B cell (primary cell): ENCODE results near the gene CACNA2D2. TPM values are rescaled to one million over a fixed set of nuclear protein-coding genes. Genes with fewer than 3 reads are reported as not detected.

ENCODE experiments used
- ATAC-seq: fragments of 200-7000 bp; cut with Tn5 transposase; one replicate; pipeline ENCODE4 v1.10.0; 2021; ENCODE audit warnings: low read depth, mild to moderate bottlenecking, moderate number of reproducible peaks, moderate library complexity
- CTCF ChIA-PET: fragments of 350-600 bp; sonication (Branson Sonifier 250); formaldehyde crosslinking; loops from one replicate; lab custom pipeline; 2021; ENCODE audit warnings: antibody characterized with exemption, inconsistent platforms; lab: Charles Lee
- POLR2A ChIA-PET: fragments of 350-600 bp; sonication (Branson Sonifier 250); formaldehyde crosslinking; loops from one replicate; lab custom pipeline; 2021; ENCODE audit warnings: antibody characterized with exemption; lab: Charles Lee
- DNase-seq: peaks from one replicate; pipeline ENCODE4 v3.0.0; 2013
- H2AFZ ChIP-seq: 2 replicates; pipeline ENCODE4 v1.6.1; 2012; ENCODE audit warnings: mild to moderate bottlenecking, low read depth, low read length; ENCODE audit not compliant: insufficient read depth, poor library complexity, severe bottlenecking
- H3K27ac ChIP-seq, 2 donors: 1 replicate in 1 of 2; 2 replicates in 1 of 2; pipeline ENCODE4 v1.5.1; 2012 to 2013; ENCODE audit warnings: low read length in 2 of 2, mild to moderate bottlenecking in 2 of 2, moderate library complexity in 1 of 2
- H3K27me3 ChIP-seq, 4 experiments: fragments of 200-600 bp in 1 of 4; sonication (generic) in 1 of 4; replicated peaks in 1 of 4; 1 replicate in 2 of 4; 2 replicates in 2 of 4; pipeline versions ENCODE4 v1.6.1 to v1.7.0; 2013 to 2016; ENCODE audit warnings: low read length in 3 of 4, mild to moderate bottlenecking in 2 of 4, mixed read lengths in 1 of 4, moderate library complexity in 1 of 4; ENCODE audit not compliant: insufficient read depth in 4 of 4, control insufficient read depth in 3 of 4; ENCODE audit errors: control extremely low read depth in 1 of 4
- H3K36me3 ChIP-seq, 2 experiments: replicated peaks in 1 of 2; 1 replicate in 1 of 2; 2 replicates in 1 of 2; pipeline versions ENCODE4 v1.6.1 to v1.7.1; 2013; ENCODE audit warnings: low read length in 1 of 2; ENCODE audit not compliant: insufficient read depth in 2 of 2, control insufficient read depth in 1 of 2; ENCODE audit errors: control extremely low read depth in 1 of 2, extremely low read depth in 1 of 2
- H3K4me1 ChIP-seq, 2 donors: fragments of 200-600 bp in 1 of 2; sonication (generic) in 1 of 2; 1 replicate in 1 of 2; 2 replicates in 1 of 2; pipeline versions ENCODE4 v1.5.1 to v1.6.1; 2013 to 2017; ENCODE audit warnings: low read length in 2 of 2; ENCODE audit not compliant: control insufficient read depth in 2 of 2, insufficient read depth in 2 of 2
- H3K4me2 ChIP-seq: replicated peaks from 2 replicates; pipeline ENCODE3; 2012; ENCODE audit warnings: mild to moderate bottlenecking, low read depth, low read length; ENCODE audit not compliant: poor library complexity, severe bottlenecking
- H3K4me3 ChIP-seq, 5 experiments: fragments of 200-600 bp in 1 of 5; sonication (generic) in 1 of 5; 1 replicate in 3 of 5; 2 replicates in 2 of 5; pipeline versions ENCODE4 v1.5.1 to v1.7.0; 2011 to 2016; ENCODE audit warnings: low read length in 4 of 5, mild to moderate bottlenecking in 4 of 5, low read depth in 2 of 5, control low read depth in 1 of 5, moderate library complexity in 1 of 5; ENCODE audit not compliant: insufficient read depth in 1 of 5; ENCODE audit errors: control extremely low read depth in 1 of 5, extremely low read depth in 1 of 5
- H3K79me2 ChIP-seq: fragments of 200-600 bp; sonication (generic); one replicate; pipeline ENCODE4 v1.6.0; 2016; ENCODE audit warnings: low read length; ENCODE audit not compliant: control insufficient read depth, insufficient read depth
- H3K9ac ChIP-seq: fragments of 200-600 bp; sonication (generic); 2 replicates; pipeline ENCODE4 v1.6.1; 2017; ENCODE audit warnings: mild to moderate bottlenecking, low read length, moderate library complexity
- H3K9me3 ChIP-seq, 3 donors: one replicate each; pipeline versions ENCODE4 v1.6.1 to v1.7.1; 2013; ENCODE audit warnings: low read length in 2 of 3; ENCODE audit not compliant: control insufficient read depth in 2 of 3, insufficient read depth in 1 of 3; ENCODE audit errors: control extremely low read depth in 1 of 3
- H4K20me1 ChIP-seq: 2 replicates; pipeline ENCODE4 v1.6.0; 2012; ENCODE audit warnings: mild to moderate bottlenecking, low read length; ENCODE audit not compliant: insufficient read depth, control insufficient read depth, poor library complexity, severe bottlenecking
- H3K27ac Mint-ChIP-seq: one replicate; pipeline ENCODE4 v1.8.0; 2021; ENCODE audit warnings: mixed read lengths
- H3K27me3 Mint-ChIP-seq: one replicate; pipeline ENCODE4 v1.8.0; 2021; ENCODE audit warnings: mixed read lengths
- H3K4me1 Mint-ChIP-seq: one replicate; pipeline ENCODE4 v1.8.0; 2021; ENCODE audit warnings: mixed read lengths
- H3K4me3 Mint-ChIP-seq: one replicate; pipeline ENCODE4 v1.8.0; 2021; ENCODE audit warnings: mixed read lengths
- H3K9me3 Mint-ChIP-seq: one replicate; pipeline ENCODE4 v1.8.0; 2022; ENCODE audit warnings: mixed read lengths; ENCODE audit not compliant: insufficient read depth
- CTCF ChIP-seq: fragments of 200-600 bp; IDR thresholded peaks from one replicate; pipeline ENCODE4 v1.8.0; 2022; ENCODE audit warnings: antibody characterized with exemption, mild to moderate bottlenecking
- EZH2 ChIP-seq: IDR thresholded peaks from 2 replicates; pipeline ENCODE4 v1.6.1; 2012; ENCODE audit warnings: borderline replicate concordance, low read depth, mild to moderate bottlenecking, moderate library complexity, low read length; ENCODE audit not compliant: insufficient read depth, poor library complexity, severe bottlenecking
- WGBS: methylation state at CpG from one replicate; pipeline ENCODE4 v1.1.5; 2013; ENCODE audit warnings: missing lambda C conversion rate; ENCODE audit not compliant: insufficient coverage; 5-methylcytosine and 5-hydroxymethylcytosine counted together
- intact Hi-C: fragments of 100-400 bp; cut with micrococcal nuclease; formaldehyde crosslinking; loops from one replicate; pipeline ENCODE4 v1.10.0; 2022
- polyA plus RNA-seq: library from polyadenylated mRNA; depleted of rRNA; stranded (reverse); fragments of >200 nt; gene quantifications from 2 replicates; pipeline ENCODE4 v1.2.3, GENCODE V29; 2012
- total RNA-seq, 2 donors: library from RNA; stranded (reverse); fragments of 120-200 nt in 1 of 2; gene quantifications; 1 replicate in 1 of 2; 2 replicates in 1 of 2; pipeline versions ENCODE4 v1.2.3 to v1.2.4, GENCODE V29; 2013 to 2022

Gene CACNA2D2
- total and polyA plus RNA-seq, 2 donors (not counting 1 experiment from before 2014, with no cell fraction given) = 0.69 to 1.2 TPM

GRCh38 chr3:50422153-50422552, 81.3 kb downstream of the CACNA2D2 start:
- DNase-seq (no peak), ATAC-seq (no peak)
- H3K79me2 ChIP-seq = no peaks in the 10 kb centered on the region
- no peaks in the 10 kb centered on the region for H3K9me3 ChIP-seq
- no peak overlapping the region for H3K27ac ChIP-seq
- Mint-ChIP-seq H3K9me3 (no peaks in the 10 kb centered on the region), H3K27ac (no peak overlapping the region), H3K27me3 (peaks cover 4% of the 10 kb centered on the region), H3K4me3 (no peak overlapping the region), H3K4me1 (no peaks in the 10 kb centered on the region)
- H3K27me3 ChIP-seq = no peaks in the 10 kb centered on the region
- H3K36me3 ChIP-seq = no peaks in the 10 kb centered on the region
- no peaks in the 10 kb centered on the region for H4K20me1 ChIP-seq
- no peak for TF ChIP-seq EZH2
- TF ChIP-seq CTCF = no peak
- no peak overlapping the region for H3K4me3 ChIP-seq
- H3K4me2 ChIP-seq = no peak overlapping the region
- ChIA-PET CTCF (interaction anchor here (0.7 kb wide), 1 partner anchor 121 kb away, joined by 3 read pairs; no protein-coding TSS in a partner anchor), POLR2A (no interaction called here)
- no peak overlapping the region for H3K9ac ChIP-seq
- intact Hi-C loops = no loop called here
- H2AFZ ChIP-seq = no peak overlapping the region
- WGBS = 100% methylated on average over 1 of the region's 1 CpG
- no peaks in the 10 kb centered on the region for H3K4me1 ChIP-seq

- Histone ChIP-seq H2AFZ (no peak overlapping the region), H3K4me3 (no peak overlapping the region), H4K20me1 (no peaks in the 10 kb centered on the region), H3K9me3 (peaks cover 0 to 3% (median 0%) of the 10 kb centered on the region in 3 donors), H3K27ac (no peak overlapping the region), H3K4me2 (no peak overlapping the region), H3K27me3 (no peaks in the 10 kb centered on the region), H3K9ac (no peak overlapping the region), H3K4me1 (no peaks in the 10 kb centered on the region), H3K36me3 (no peaks in the 10 kb centered on the region), H3K79me2 (no peaks in the 10 kb centered on the region)
- Mint-ChIP-seq H3K27ac (no peak overlapping the region), H3K9me3 (no peaks in the 10 kb centered on the region), H3K4me3 (no peak overlapping the region), H3K4me1 (no peaks in the 10 kb centered on the region), H3K27me3 (no peaks in the 10 kb centered on the region)
- no peak for ATAC-seq
- ChIA-PET POLR2A (no interaction called here), CTCF (no interaction called here)
- no peak for TF ChIP-seq EZH2
- DNase-seq = no peak
- intact Hi-C loops = no loop called here
- 91% methylated on average over 9 of the region's 18 CpGs for WGBS
These were observed 83.7 kb downstream of the CACNA2D2 start for GRCh38 chr3:50419595-50420370.
